Activated CD4-positive, alpha-beta T cell treated with anti-CD3 and anti-CD28 coated beads, Interleukin-2, Interleukin-4, amounts not matched to agents 100 ng/mL and 50 ng/mL, durations not matched to agents 16 hours and 8 hours (primary cell): ENCODE data around the gene CLNK.
A peak's percentile ranks its signal among the peaks of the same experiment; 100 is the strongest.
"Not testable (repeated sequence)": the region's sequence is repeated elsewhere in the genome, so short reads cannot be mapped to it uniquely, and the experiment has no call there.

Experiments
- DNase-seq: peaks from one replicate; pipeline ENCODE4 v3.0.0-alpha.2; 2020; ENCODE audit warnings: low spot score

The CLNK gene

GRCh38 chr4:10577508-10578426 lies 106.8 kb downstream of the CLNK start:
- no peak for DNase-seq

- no peak for DNase-seq
Measured at GRCh38 chr4:10577018-10577417, 107.5 kb downstream of the CLNK start.

GRCh38 chr4:10576236-10576635 lies 108.3 kb downstream of the CLNK start:
- no peak for DNase-seq

- DNase-seq: no peak
Measured at GRCh38 chr4:10575414-10575813, 109.2 kb downstream of the CLNK start.

GRCh38 chr4:10574553-10574952 lies 110.0 kb downstream of the CLNK start:
- DNase-seq: not testable (repeated sequence)

GRCh38 chr4:10571909-10572308 lies 112.7 kb downstream of the CLNK start:
- no peak for DNase-seq

GRCh38 chr4:10569491-10569890 lies 115.1 kb downstream of the CLNK start:
- DNase-seq: no peak

GRCh38 chr4:10567766-10568165 lies 116.8 kb downstream of the CLNK start:
- no peak for DNase-seq

GRCh38 chr4:10565166-10565780 lies 119.3 kb downstream of the CLNK start:
- no peak for DNase-seq

- DNase-seq: peak; percentile 50
Measured at GRCh38 chr4:10554694-10555093, 129.9 kb downstream of the CLNK start.

- DNase-seq: no peak
Measured at GRCh38 chr4:10554121-10554520, 130.4 kb downstream of the CLNK start.

GRCh38 chr4:10552591-10553280 lies 131.8 kb downstream of the CLNK start:
- DNase-seq: no peak

- DNase-seq: no peak
Measured at GRCh38 chr4:10535912-10536311, 148.7 kb downstream of the CLNK start.

GRCh38 chr4:10534820-10535219 lies 149.7 kb downstream of the CLNK start:
- no peak for DNase-seq

GRCh38 chr4:10532155-10532554 lies 152.4 kb downstream of the CLNK start:
- DNase-seq: no peak

- no peak for DNase-seq
Measured at GRCh38 chr4:10530137-10530786, 154.3 kb downstream of the CLNK start.

GRCh38 chr4:10529291-10530136 lies 155.1 kb downstream of the CLNK start:
- DNase-seq: no peak

GRCh38 chr4:10527438-10527837 lies 157.1 kb downstream of the CLNK start:
- no peak for DNase-seq

- DNase-seq: no peak
Measured at GRCh38 chr4:10526429-10527222, 157.9 kb downstream of the CLNK start.

GRCh38 chr4:10524196-10524833 lies 160.3 kb downstream of the CLNK start:
- no peak for DNase-seq
